Left cardiac atrium (tissue), 4 donors: Measurements from ENCODE around the gene ORC3. TPM values are rescaled to one million over a fixed set of nuclear protein-coding genes. Genes with fewer than 3 reads are reported as not detected.

Source experiments
- ATAC-seq, 2 donors: fragments of 200-7000 bp; cut with Tn5 transposase; one replicate each; pipeline ENCODE4 v1.9.1; 2020; ENCODE audit warnings: mild to moderate bottlenecking in 2 of 2, moderate library complexity in 2 of 2
- DNase-seq: peaks from one replicate; pipeline ENCODE4 v3.0.0-alpha.2; 2020
- intact Hi-C, 2 donors: fragments of 100-400 bp; cut with DNase I; formaldehyde crosslinking; loops; one replicate each; pipeline versions ENCODE4 v1.14.1 to v1.15.1; 2022 to 2023
- long read RNA-seq: library from polyadenylated mRNA; unstranded; transcript quantifications from one replicate; pipeline ENCODE4 v2.0.0, GENCODE V29; 2021
- total RNA-seq, 2 donors: library from RNA; stranded (reverse); fragmentation: NEBNext Ultra II Directional; extraction: Animal tissue kit (Norgen Biotek cat#: 25700); gene quantifications; one replicate each; pipeline ENCODE4 v1.2.1, GENCODE V29; 2021
- donor health status: DM: no; HTN: yes; CAD: no.
- donor health status: DM: no; HTN: yes; CAD: no; lungs with severe emphysema.
- donor health status: DM: yes; HTN: yes; CAD: no.
- donor health status: Dilated cardiomyopathy.

The ORC3 gene
- total RNA-seq, result 10 to 100 TPM; 18.5 to 21.2 TPM
- long read RNA-seq, transcript ORC3-202 (20 exons, 2,512 nt), result major isoform, 17 of 43 reads
- long read RNA-seq, transcript ORC3-201 (20 exons, 2,501 nt), result minor isoform, 14 of 43 reads
- long read RNA-seq, partial matches to known transcripts, result 5 of 43 reads
- long read RNA-seq, other reads (novel, unspliced or antisense), result 7 of 43 reads

GRCh38 chr6:87589693-87590416 is at the start of gene ORC3, which contains the start of gene RARS2:
Gene ORC3, plus strand, starts transcription at chr6:87590135. Its CDS starts 34 bp downstream, at chr6:87590169.
Gene RARS2, minus strand, starts transcription at chr6:87589987. Its CDS starts 30 bp downstream, at chr6:87589957.
- ATAC-seq (peak; percentile 100), DNase-seq (peak; percentile 98)
- intact Hi-C loops, result loop anchor here in 1 of 2 donors (10.0 kb wide), 1 partner anchor 105 kb away; no protein-coding TSS in a partner anchor

GRCh38 chr6:87540539-87540938 is 49.4 kb upstream of the ORC3 start:
- ATAC-seq, result peak; percentile 50 to 67
- DNase-seq, result peak; percentile 34
- intact Hi-C loops, result no loop called here

GRCh38 chr6:87541041-87541440 is 48.9 kb upstream of the ORC3 start:
- intact Hi-C loops, result no loop called here
- DNase-seq (no peak), ATAC-seq (no peak)

GRCh38 chr6:87541744-87542143 is 48.2 kb upstream of the ORC3 start:
- ATAC-seq (no peak), DNase-seq (no peak)
- intact Hi-C loops, result no loop called here

GRCh38 chr6:87543696-87544473 is 46.0 kb upstream of the ORC3 start:
- intact Hi-C loops, result no loop called here
- ATAC-seq (no peak), DNase-seq (no peak)

- intact Hi-C loops, result no loop called here
- DNase-seq (no peak), ATAC-seq (no peak)
These were observed 45.5 kb upstream of the ORC3 start for GRCh38 chr6:87544474-87544735.

- intact Hi-C loops, result no loop called here
- ATAC-seq, result no peak
These were observed 38.1 kb upstream of the ORC3 start for GRCh38 chr6:87551799-87552198.

GRCh38 chr6:87553159-87553765 is 36.7 kb upstream of the ORC3 start:
- DNase-seq (no peak), ATAC-seq (no peak)
- intact Hi-C loops, result no loop called here

More at GRCh38 chr6:87551799-87552198, 38.1 kb upstream of the ORC3 start:
- no peak for DNase-seq

GRCh38 chr6:87555506-87555905 is 34.4 kb upstream of the ORC3 start:
- DNase-seq (no peak), ATAC-seq (no peak)
- intact Hi-C loops, result no loop called here

GRCh38 chr6:87558446-87558845 is 31.5 kb upstream of the ORC3 start:
- ATAC-seq (no peak), DNase-seq (no peak)
- intact Hi-C loops, result no loop called here

GRCh38 chr6:87561017-87561416 is 28.9 kb upstream of the ORC3 start:
- no peak for ATAC-seq
- intact Hi-C loops, result no loop called here

GRCh38 chr6:87572021-87572420 is 17.9 kb upstream of the ORC3 start:
- ATAC-seq, result no peak
- DNase-seq, result no peak
- intact Hi-C loops, result no loop called here

More at GRCh38 chr6:87561017-87561416, 28.9 kb upstream of the ORC3 start:
- DNase-seq, result no peak

- DNase-seq (no peak), ATAC-seq (no peak)
- intact Hi-C loops, result no loop called here
These were observed 17.1 kb upstream of the ORC3 start for GRCh38 chr6:87572883-87573282.

- ATAC-seq, result no peak
- intact Hi-C loops, result no loop called here
These were observed 16.5 kb upstream of the ORC3 start for GRCh38 chr6:87573307-87574024.

GRCh38 chr6:87574237-87574804 is 15.6 kb upstream of the ORC3 start:
- intact Hi-C loops, result no loop called here
- ATAC-seq (no peak), DNase-seq (no peak)

More at GRCh38 chr6:87573307-87574024, 16.5 kb upstream of the ORC3 start:
- no peak for DNase-seq

GRCh38 chr6:87575423-87575822 is 14.5 kb upstream of the ORC3 start:
- intact Hi-C loops, result no loop called here
- DNase-seq (no peak), ATAC-seq (no peak)

GRCh38 chr6:87583822-87584221 is 6.1 kb upstream of the ORC3 start:
- intact Hi-C loops, result loop anchor here in 1 of 2 donors (10.0 kb wide), 1 partner anchor 111 kb away; no protein-coding TSS in a partner anchor
- ATAC-seq (no peak), DNase-seq (no peak)

- intact Hi-C loops, result loop anchor here in 1 of 2 donors (10.0 kb wide), 1 partner anchor 108 kb away; no protein-coding TSS in a partner anchor
- DNase-seq (no peak), ATAC-seq (no peak)
These were observed 3.4 kb upstream of the ORC3 start for GRCh38 chr6:87586371-87587077.
